Lower lobe of right lung (tissue), 2 donors: ENCODE data around the gene SALL2. TPM values are rescaled to one million over a fixed set of nuclear protein-coding genes. Genes with fewer than 3 reads are reported as not detected.

Experiments
- ATAC-seq, 2 donors: fragments of 200-7000 bp; cut with Tn5 transposase; one replicate each; pipeline ENCODE4 v1.9.1; 2020 to 2022; ENCODE audit warnings: mild to moderate bottlenecking in 2 of 2, moderate library complexity in 2 of 2
- DNase-seq: peaks from one replicate; pipeline ENCODE4 v3.0.0-alpha.2; 2020
- H3K27ac ChIP-seq: fragments of 200-600 bp; one replicate; pipeline ENCODE4 v1.8.0; 2022
- H3K27me3 ChIP-seq: fragments of 200-600 bp; one replicate; pipeline ENCODE4 v1.8.0; 2022; ENCODE audit warnings: low read depth
- H3K36me3 ChIP-seq: fragments of 200-600 bp; one replicate; pipeline ENCODE4 v1.8.0; 2022; ENCODE audit warnings: mild to moderate bottlenecking
- H3K4me1 ChIP-seq: fragments of 200-600 bp; one replicate; pipeline ENCODE4 v1.8.0; 2022
- H3K4me3 ChIP-seq: fragments of 200-600 bp; one replicate; pipeline ENCODE4 v1.8.0; 2022; ENCODE audit warnings: mild to moderate bottlenecking
- H3K9me3 ChIP-seq: fragments of 200-600 bp; one replicate; pipeline ENCODE4 v1.8.0; 2022
- CTCF ChIP-seq: fragments of 200-600 bp; IDR thresholded peaks from one replicate; pipeline ENCODE4 v1.8.0; 2022; ENCODE audit warnings: antibody characterized with exemption, mild to moderate bottlenecking
- intact Hi-C: fragments of 100-400 bp; cut with DNase I; formaldehyde crosslinking; loops from one replicate; pipeline ENCODE4 v1.11.0; 2022
- total RNA-seq: library from RNA; stranded (reverse); fragmentation: NEBNext Ultra II Directional; extraction: Animal tissue kit (Norgen Biotek cat#: 25700); gene quantifications from one replicate; pipeline ENCODE4 v1.2.1, GENCODE V29; 2021
- donor health status: DM: no; HTN: yes; CAD: no; lungs with severe emphysema.

SALL2 gene
- total RNA-seq, 1 donor from 2014 or later = 7.1 TPM

- Histone ChIP-seq H3K27ac (no peak overlapping the region), H3K9me3 (no peaks in the 10 kb centered on the region), H3K27me3 (peaks cover 34% of the 10 kb centered on the region), H3K36me3 (no peaks in the 10 kb centered on the region), H3K4me1 (peaks cover 11% of the 10 kb centered on the region), H3K4me3 (no peak overlapping the region)
- intact Hi-C loops = no loop called here
- no peak for TF ChIP-seq CTCF
- DNase-seq (no peak), ATAC-seq (no peak)
Measured at GRCh38 chr14:21533294-21533693, 7.1 kb upstream of the SALL2 start.

- Histone ChIP-seq H3K36me3 (no peaks in the 10 kb centered on the region), H3K9me3 (no peaks in the 10 kb centered on the region), H3K4me3 (no peak overlapping the region), H3K27me3 (peaks cover 7% of the 10 kb centered on the region), H3K4me1 (peaks cover 18% of the 10 kb centered on the region), H3K27ac (no peak overlapping the region)
- DNase-seq (no peak), ATAC-seq (no peak)
- intact Hi-C loops = no loop called here
- TF ChIP-seq CTCF = no peak
Measured at GRCh38 chr14:21529515-21529914, 3.4 kb upstream of the SALL2 start.

GRCh38 chr14:21528381-21529348, 2.5 kb upstream of the SALL2 start:
- Histone ChIP-seq H3K36me3 (no peaks in the 10 kb centered on the region), H3K27me3 (peaks cover 7% of the 10 kb centered on the region), H3K9me3 (no peaks in the 10 kb centered on the region), H3K27ac (no peak overlapping the region), H3K4me1 (peaks cover 18% of the 10 kb centered on the region), H3K4me3 (no peak overlapping the region)
- no peak for TF ChIP-seq CTCF
- intact Hi-C loops = no loop called here
- ATAC-seq = no peak
- no peak for DNase-seq

DNA sequence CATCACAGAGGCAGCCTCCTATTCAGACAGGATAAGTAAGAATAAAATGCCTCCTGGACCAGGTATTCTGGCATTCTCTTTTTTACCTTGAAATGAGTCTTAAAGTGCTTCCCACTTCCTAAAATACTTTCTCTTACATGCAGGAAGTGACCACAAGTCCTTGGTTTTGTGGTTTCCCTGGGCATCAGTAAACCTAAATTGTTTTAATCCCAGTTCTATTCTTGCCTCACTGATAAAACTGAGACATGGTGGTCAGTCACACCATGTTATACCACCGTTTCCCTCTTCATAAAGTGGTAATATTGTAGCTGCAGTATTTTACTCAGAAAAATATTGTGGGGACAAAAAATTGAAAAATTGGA, 1.2 kb upstream of the SALL2 start:
- peaks cover 5% of the 10 kb centered on the region for H3K27me3 ChIP-seq
- peaks cover 18% of the 10 kb centered on the region for H3K4me1 ChIP-seq
- TF ChIP-seq CTCF = no peak
- DNase-seq (no peak), ATAC-seq (no peak)
- H3K36me3 ChIP-seq = no peaks in the 10 kb centered on the region
- intact Hi-C loops = no loop called here
- no peaks in the 10 kb centered on the region for H3K9me3 ChIP-seq
- H3K27ac ChIP-seq = no peak overlapping the region
- no peak overlapping the region for H3K4me3 ChIP-seq

DNA sequence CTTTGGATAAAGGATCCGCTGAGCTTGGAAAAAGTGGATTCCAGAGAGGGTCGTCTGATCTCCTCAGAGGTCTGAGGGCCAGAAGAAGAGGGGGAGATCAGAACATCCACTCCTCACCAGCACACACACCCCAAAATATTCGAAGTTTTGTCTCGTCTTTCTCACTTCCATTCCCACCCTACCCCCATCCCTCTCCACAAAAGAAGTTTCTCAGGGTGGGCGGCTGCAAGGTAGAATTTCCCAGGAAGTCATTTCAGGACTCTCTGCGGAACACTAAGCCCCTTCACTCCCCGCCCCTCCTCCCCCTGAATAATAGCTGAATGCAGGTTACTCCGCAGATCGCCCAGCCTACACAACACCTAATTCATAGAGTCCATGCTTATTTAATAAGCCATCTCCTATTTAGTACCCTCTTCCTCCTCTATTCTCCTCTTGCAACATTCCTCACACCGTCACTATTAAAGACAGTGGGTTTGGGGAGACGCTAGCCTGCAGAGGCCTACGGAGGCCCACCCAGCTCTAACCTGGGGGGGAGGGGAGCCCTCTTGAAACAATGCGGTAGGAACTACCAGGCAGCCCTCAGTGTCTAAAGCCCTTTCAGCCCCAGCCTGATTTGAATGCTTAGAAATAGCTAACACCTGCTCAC, 649 bp upstream of the SALL2 start:
- Histone ChIP-seq H3K27me3 (peaks cover 4% of the 10 kb centered on the region), H3K4me1 (peaks cover 22% of the 10 kb centered on the region), H3K27ac (no peak overlapping the region), H3K36me3 (no peaks in the 10 kb centered on the region), H3K9me3 (no peaks in the 10 kb centered on the region), H3K4me3 (peak overlapping the region; percentile 66)
- TF ChIP-seq CTCF = no peak
- peak in 1 of 2 donors; percentile 5 for ATAC-seq
- no peak for DNase-seq
- intact Hi-C loops = no loop called here
